DOHH2 (cell line): ENCODE results near the gene FBXW7.

Source experiments
- H3F3A ChIP-seq: fragments of 200-600 bp; sonication (generic), shearing (Covaris generic); 2 replicates; pipeline ENCODE4 v1.6.0; 2016; ENCODE audit warnings: antibody characterized with exemption, mild to moderate bottlenecking; ENCODE audit not compliant: control insufficient read depth, insufficient read depth
- H3K27ac ChIP-seq: fragments of 200-600 bp; sonication (generic); 2 replicates; pipeline ENCODE4 v1.5.1; 2014; ENCODE audit warnings: low read depth, mild to moderate bottlenecking, low read length, moderate library complexity
- H3K27me3 ChIP-seq: fragments of 200-600 bp; sonication (generic); 2 replicates; pipeline ENCODE4 v1.6.1; 2014; ENCODE audit warnings: mild to moderate bottlenecking, low read length, mixed read lengths; ENCODE audit not compliant: control insufficient read depth
- H3K36me3 ChIP-seq: fragments of 200-600 bp; sonication (generic); 2 replicates; pipeline ENCODE4 v1.6.1; 2014; ENCODE audit warnings: mild to moderate bottlenecking, low read length, moderate library complexity, mixed read lengths; ENCODE audit not compliant: control insufficient read depth
- H3K4me1 ChIP-seq: fragments of 200-600 bp; sonication (generic); 2 replicates; pipeline ENCODE4 v1.6.1; 2014; ENCODE audit warnings: mild to moderate bottlenecking, low read length, mixed read lengths; ENCODE audit not compliant: control insufficient read depth
- H3K4me2 ChIP-seq: fragments of 200-600 bp; sonication (generic); 2 replicates; pipeline ENCODE4 v1.6.0; 2014; ENCODE audit warnings: mild to moderate bottlenecking, low read length, moderate library complexity
- H3K4me3 ChIP-seq: fragments of 200-600 bp; sonication (generic); 2 replicates; pipeline ENCODE4 v1.5.1; 2014; ENCODE audit warnings: mild to moderate bottlenecking, low read length, mixed read lengths
- H3K79me2 ChIP-seq: fragments of 200-600 bp; sonication (generic); 2 replicates; pipeline ENCODE4 v1.6.1; 2014; ENCODE audit warnings: mild to moderate bottlenecking, low read length, mixed read lengths; ENCODE audit not compliant: control insufficient read depth
- H3K9me2 ChIP-seq: fragments of 200-600 bp; sonication (generic); replicated peaks from 2 replicates; pipeline ENCODE4 v1.6.1; 2014; ENCODE audit warnings: mild to moderate bottlenecking, low read length, mixed read lengths; ENCODE audit not compliant: control insufficient read depth
- H3K9me3 ChIP-seq: fragments of 200-600 bp; sonication (generic); 2 replicates; pipeline ENCODE4 v1.6.1; 2014; ENCODE audit warnings: antibody characterized with exemption, low read length, mixed read lengths; ENCODE audit not compliant: control insufficient read depth, insufficient read depth
- H4K20me1 ChIP-seq: fragments of 200-600 bp; sonication (generic); 2 replicates; pipeline ENCODE4 v1.6.0; 2014; ENCODE audit warnings: low read depth, mild to moderate bottlenecking, antibody characterized with exemption, low read length, moderate library complexity; ENCODE audit not compliant: control insufficient read depth, insufficient read depth
- CTCF ChIP-seq: fragments of 200-600 bp; sonication (generic); IDR thresholded peaks from one replicate; pipeline ENCODE4 v1.5.1; 2014; ENCODE audit warnings: antibody characterized with exemption, mild to moderate bottlenecking, low read depth, low read length; ENCODE audit not compliant: poor library complexity, severe bottlenecking
- EZH2phosphoT487 ChIP-seq: fragments of 200-600 bp; sonication (generic); IDR thresholded peaks from 2 replicates; pipeline ENCODE4 v1.6.1; 2017; ENCODE audit warnings: borderline replicate concordance, mild to moderate bottlenecking, antibody characterized with exemption, low read length, moderate library complexity, mixed read lengths

The FBXW7 gene

GRCh38 chr4:152385551-152385950 is 150.3 kb downstream of the FBXW7 start:
- Histone ChIP-seq H3K9me2 (no peaks in the 10 kb centered on the region), H3K9me3 (no peaks in the 10 kb centered on the region), H3K27me3 (no peaks in the 10 kb centered on the region), H3K79me2 (peaks cover 12% of the 10 kb centered on the region), H3K27ac (no peak overlapping the region), H3F3A (0 out of 2 replicates have a peak, but pooled peaks cover 2% of the 10 kb centered on the region), H4K20me1 (no peaks in the 10 kb centered on the region), H3K36me3 (no peaks in the 10 kb centered on the region), H3K4me2 (no peak overlapping the region), H3K4me3 (no peak overlapping the region), H3K4me1 (no peaks in the 10 kb centered on the region)
- TF ChIP-seq EZH2phosphoT487 (no peak), CTCF (peak; percentile 28)

- Histone ChIP-seq H3K9me2 (no peaks in the 10 kb centered on the region), H3K27ac (no peak overlapping the region), H3K4me2 (no peak overlapping the region), H3K79me2 (peaks cover 9% of the 10 kb centered on the region), H3K36me3 (no peaks in the 10 kb centered on the region), H4K20me1 (no peaks in the 10 kb centered on the region), H3K9me3 (no peaks in the 10 kb centered on the region), H3K4me3 (no peak overlapping the region), H3K27me3 (no peaks in the 10 kb centered on the region), H3K4me1 (no peaks in the 10 kb centered on the region), H3F3A (0 out of 2 replicates have a peak, but pooled peaks cover 2% of the 10 kb centered on the region)
- TF ChIP-seq CTCF, result no peak
- no peak for TF ChIP-seq EZH2phosphoT487
Measured at GRCh38 chr4:152382057-152382785, 153.7 kb downstream of the FBXW7 start.

GRCh38 chr4:152380919-152381318 is 155.0 kb downstream of the FBXW7 start:
- Histone ChIP-seq H3K79me2 (peaks cover 9% of the 10 kb centered on the region), H3K9me3 (no peaks in the 10 kb centered on the region), H3F3A (no peaks in the 10 kb centered on the region), H3K9me2 (no peaks in the 10 kb centered on the region), H3K4me2 (no peak overlapping the region), H3K36me3 (no peaks in the 10 kb centered on the region), H3K4me1 (no peaks in the 10 kb centered on the region), H3K27me3 (no peaks in the 10 kb centered on the region), H4K20me1 (no peaks in the 10 kb centered on the region), H3K4me3 (no peak overlapping the region), H3K27ac (no peak overlapping the region)
- no peak for TF ChIP-seq EZH2phosphoT487
- no peak for TF ChIP-seq CTCF
